Vagina (tissue), 2 donors: ENCODE data around the gene NEUROD2.

Experiments
- POLR2AphosphoS5 ChIP-seq, 2 donors: sonication (generic); formaldehyde crosslinking; IDR thresholded peaks; one replicate each; pipeline ENCODE4 v1.9.0; 2017; ENCODE audit warnings: antibody characterized with exemption in 2 of 2, mild to moderate bottlenecking in 2 of 2, low read depth in 1 of 2; ENCODE audit not compliant: insufficient read depth in 1 of 2
- TF ChIP-seq, protein P1 (sequence below), 3 experiments: fragments of 450-650 bp in 2 of 3; fragments of 200-600 bp in 1 of 3; sonication (generic) in 1 of 3; IDR thresholded peaks; one replicate each; pipeline ENCODE4 v1.5.1; 2017 to 2019; ENCODE audit warnings: antibody characterized with exemption in 3 of 3, mild to moderate bottlenecking in 2 of 3, moderate library complexity in 2 of 3

DNA sequence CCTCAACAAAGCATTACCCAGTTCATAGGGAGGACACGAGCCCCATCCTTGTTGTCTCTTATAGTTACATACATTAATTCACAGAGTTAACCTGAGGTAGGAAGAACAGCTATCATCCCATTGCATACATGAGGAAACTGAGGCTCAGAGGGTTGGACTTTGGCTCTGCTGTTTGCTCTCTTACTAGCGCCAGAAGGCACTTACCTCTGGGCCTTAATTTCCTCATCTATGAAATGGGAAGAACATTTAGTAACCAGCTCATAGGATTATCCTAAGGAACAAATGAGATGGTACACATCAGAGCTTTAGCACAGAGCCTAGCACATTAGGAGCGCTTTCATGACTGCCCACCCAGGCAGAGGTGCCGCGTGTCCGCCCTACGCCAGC is 27.6 kb downstream of the NEUROD2 start:
- TF ChIP-seq, protein P1, sequence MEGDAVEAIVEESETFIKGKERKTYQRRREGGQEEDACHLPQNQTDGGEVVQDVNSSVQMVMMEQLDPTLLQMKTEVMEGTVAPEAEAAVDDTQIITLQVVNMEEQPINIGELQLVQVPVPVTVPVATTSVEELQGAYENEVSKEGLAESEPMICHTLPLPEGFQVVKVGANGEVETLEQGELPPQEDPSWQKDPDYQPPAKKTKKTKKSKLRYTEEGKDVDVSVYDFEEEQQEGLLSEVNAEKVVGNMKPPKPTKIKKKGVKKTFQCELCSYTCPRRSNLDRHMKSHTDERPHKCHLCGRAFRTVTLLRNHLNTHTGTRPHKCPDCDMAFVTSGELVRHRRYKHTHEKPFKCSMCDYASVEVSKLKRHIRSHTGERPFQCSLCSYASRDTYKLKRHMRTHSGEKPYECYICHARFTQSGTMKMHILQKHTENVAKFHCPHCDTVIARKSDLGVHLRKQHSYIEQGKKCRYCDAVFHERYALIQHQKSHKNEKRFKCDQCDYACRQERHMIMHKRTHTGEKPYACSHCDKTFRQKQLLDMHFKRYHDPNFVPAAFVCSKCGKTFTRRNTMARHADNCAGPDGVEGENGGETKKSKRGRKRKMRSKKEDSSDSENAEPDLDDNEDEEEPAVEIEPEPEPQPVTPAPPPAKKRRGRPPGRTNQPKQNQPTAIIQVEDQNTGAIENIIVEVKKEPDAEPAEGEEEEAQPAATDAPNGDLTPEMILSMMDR (IDR thresholded peaks at IDR 0.05), result no peak
- no peak for TF ChIP-seq POLR2AphosphoS5 (IDR thresholded peaks at IDR 0.05; ENCODE audit: insufficient read depth in 1 of 2, low read depth in 1 of 2)
